GM12878 (cell line): ENCODE data around the gene LRP1B. TPM values are rescaled to one million over a fixed set of nuclear protein-coding genes. Genes with fewer than 3 reads are reported as not detected.

Experiments
- ATAC-seq: fragments of 200-7000 bp; cut with Tn5 transposase; 3 replicates; pipeline ENCODE4 v1.9.1; 2020; ENCODE audit warnings: mild to moderate bottlenecking, moderate library complexity
- BruUV-seq: library from RNA; stranded (reverse); fragments of 400-500 nt; replicated peaks from 2 replicates; lab custom pipeline; 2021; lab: Mats Ljungman, UMichigan
- CTCF ChIA-PET: fragments of 300-600 bp; sonication (Branson Sonifier 250); formaldehyde crosslinking; extraction: SDS; loops from one replicate; lab custom pipeline; 2021; ENCODE audit warnings: inconsistent platforms; lab: Yijun Ruan, JAX
- POLR2A ChIA-PET: fragments of 350-600 bp; formaldehyde crosslinking; extraction: SDS; loops from one replicate; lab custom pipeline; 2021; ENCODE audit warnings: inconsistent platforms; lab: Charles Lee
- RAD21 ChIA-PET: fragments of 300-600 bp; sonication (Branson Sonifier 250); formaldehyde crosslinking; loops from one replicate; lab custom pipeline; 2023; ENCODE audit warnings: antibody characterized with exemption; ENCODE audit not compliant: unreplicated experiment; lab: Charles Lee
- SMC1A ChIA-PET: fragments of 300-600 bp; sonication (Branson Sonifier 250); formaldehyde crosslinking; loops from one replicate; lab custom pipeline; 2023; ENCODE audit not compliant: unreplicated experiment, uncharacterized antibody; lab: Charles Lee
- DNase-seq: peaks from one replicate; pipeline ENCODE4 v3.0.0-alpha.2; 2011; ENCODE audit warnings: low read depth, low spot score
- FAIRE-seq: peaks from 3 replicates; lab custom pipeline; 2011; peaks lifted over from hg19 to GRCh38; lab: Jason Lieb, UNC
- H2AFZ ChIP-seq: 2 replicates; pipeline ENCODE4 v1.6.0; 2011; ENCODE audit warnings: low read depth, low read length, control low read depth; ENCODE audit not compliant: control insufficient read depth
- H3K27ac ChIP-seq: 2 replicates; pipeline ENCODE4 v1.5.1; 2011; ENCODE audit warnings: control low read depth; ENCODE audit not compliant: control insufficient read depth, insufficient read depth
- H3K27me3 ChIP-seq, 2 experiments: replicated peaks in 1 of 2; 2 replicates each; pipeline versions ENCODE4 v1.6.0 to v1.6.1; 2011; ENCODE audit warnings: low read length in 1 of 2; ENCODE audit not compliant: control insufficient read depth in 2 of 2, insufficient read depth in 2 of 2
- H3K36me3 ChIP-seq, 2 experiments: 2 replicates each; pipeline ENCODE4 v1.5.1; 2011; ENCODE audit warnings: low read length in 1 of 2; ENCODE audit not compliant: control insufficient read depth in 2 of 2, insufficient read depth in 2 of 2
- H3K4me1 ChIP-seq: 2 replicates; pipeline ENCODE4 v1.6.1; 2011; ENCODE audit warnings: mild to moderate bottlenecking, low read length, moderate library complexity, mixed read lengths; ENCODE audit not compliant: control insufficient read depth, insufficient read depth
- H3K4me2 ChIP-seq: 2 replicates; pipeline ENCODE4 v1.6.0; 2011; ENCODE audit warnings: control low read depth; ENCODE audit not compliant: control insufficient read depth, insufficient read depth
- H3K4me3 ChIP-seq: fragments of 200-600 bp; sonication (generic); 2 replicates; pipeline ENCODE4 v1.5.1; 2016
- H3K79me2 ChIP-seq: 2 replicates; pipeline ENCODE4 v1.6.0; 2011; ENCODE audit warnings: low read length; ENCODE audit not compliant: control insufficient read depth, insufficient read depth
- H3K9ac ChIP-seq: 2 replicates; pipeline ENCODE4 v1.8.0; 2011; ENCODE audit warnings: low read length, control low read depth, mixed read lengths; ENCODE audit not compliant: control insufficient read depth, insufficient read depth
- H3K9me3 ChIP-seq: replicated peaks from 3 replicates; pipeline ENCODE4 v1.5.1; 2011; ENCODE audit warnings: mild to moderate bottlenecking, low read length; ENCODE audit not compliant: control insufficient read depth, insufficient read depth
- H4K20me1 ChIP-seq: 2 replicates; pipeline ENCODE4 v1.6.0; 2011; ENCODE audit not compliant: control insufficient read depth, insufficient read depth
- ASH2L ChIP-seq: fragments of 300-600, 200-600 bp; sonication (generic); IDR thresholded peaks from 2 replicates; pipeline ENCODE4 v1.6.1; 2017; ENCODE audit warnings: low read depth, mild to moderate bottlenecking, borderline replicate concordance
- BCL11A ChIP-seq: IDR thresholded peaks from 2 replicates; pipeline ENCODE4 v1.6.1; 2011; ENCODE audit warnings: low read depth, low read length
- BHLHE40 ChIP-seq, 2 experiments: fragments of 450-650 bp in 1 of 2; IDR thresholded peaks; 2 replicates each; pipeline ENCODE4 v1.6.1; 2011 to 2017; ENCODE audit warnings: low read depth in 2 of 2, borderline replicate concordance in 1 of 2, improper control_type of control experiment in 1 of 2, low read length in 1 of 2, mild to moderate bottlenecking in 1 of 2
- CBFB ChIP-seq: IDR thresholded peaks from 2 replicates; pipeline ENCODE4 v1.6.1; 2016; ENCODE audit warnings: antibody characterized with exemption, low read depth
- CBX5 ChIP-seq: sonication (generic); IDR thresholded peaks from 2 replicates; pipeline ENCODE4 v1.6.1; 2016; ENCODE audit warnings: low read depth, moderate library complexity, mild to moderate bottlenecking, inconsistent platforms
- CHD2 ChIP-seq: IDR thresholded peaks from 2 replicates; pipeline ENCODE4 v1.6.1; 2011; ENCODE audit warnings: low read depth, low read length, improper control_type of control experiment, borderline replicate concordance
- CHD4 ChIP-seq: fragments of 200-600 bp; sonication (generic); IDR thresholded peaks from 2 replicates; pipeline ENCODE4 v1.6.1; 2016; ENCODE audit warnings: mild to moderate bottlenecking
- ELK1 ChIP-seq: IDR thresholded peaks from 2 replicates; pipeline ENCODE4 v1.6.1; 2012; ENCODE audit warnings: low read depth, low read length, improper control_type of control experiment
- EP300 ChIP-seq, 2 experiments: fragments of 150-350 bp in 1 of 2; IDR thresholded peaks; 2 replicates each; pipeline ENCODE4 v1.6.1; 2011 to 2012; ENCODE audit warnings: low read depth in 2 of 2, low read length in 2 of 2, borderline replicate concordance in 1 of 2, improper control_type of control experiment in 1 of 2, inconsistent platforms in 1 of 2; ENCODE audit not compliant: control insufficient read depth in 1 of 2
- EZH2 ChIP-seq: IDR thresholded peaks from 2 replicates; pipeline ENCODE4 v1.6.1; 2012; ENCODE audit warnings: low read depth, mild to moderate bottlenecking, control low read depth, inconsistent platforms, low read length, borderline replicate concordance; ENCODE audit not compliant: control insufficient read depth
- GABPA ChIP-seq: IDR thresholded peaks from 2 replicates; pipeline ENCODE4 v1.6.1; 2014; ENCODE audit warnings: antibody characterized with exemption, low read depth, mild to moderate bottlenecking, inconsistent platforms
- HSF1 ChIP-seq: fragments of 150-350 bp; IDR thresholded peaks from 2 replicates; pipeline ENCODE4 v1.6.1; 2014; ENCODE audit warnings: mild to moderate bottlenecking, low read depth, low read length
- MYB ChIP-seq: fragments of 150-350 bp; IDR thresholded peaks from 2 replicates; pipeline ENCODE4 v1.6.1; 2014; ENCODE audit warnings: mild to moderate bottlenecking, low read depth, low read length, borderline replicate concordance
- MYC ChIP-seq: IDR thresholded peaks from 2 replicates; pipeline ENCODE4 v1.6.1; 2011; ENCODE audit warnings: mild to moderate bottlenecking, low read length, moderate library complexity, inconsistent platforms; ENCODE audit not compliant: insufficient read depth, insufficient replicate concordance, insufficient read length, severe bottlenecking
- NR2C1 ChIP-seq: fragments of 450-650 bp; IDR thresholded peaks from 2 replicates; pipeline ENCODE4 v1.6.1; 2017; ENCODE audit warnings: antibody characterized with exemption, mild to moderate bottlenecking, moderate library complexity
- RUNX3 ChIP-seq: IDR thresholded peaks from 2 replicates; pipeline ENCODE4 v1.6.1; 2012; ENCODE audit warnings: low read length, inconsistent platforms
- SPI1 ChIP-seq: IDR thresholded peaks from 2 replicates; pipeline ENCODE4 v1.6.1; 2011; ENCODE audit warnings: low read depth, mild to moderate bottlenecking, low read length, moderate library complexity, borderline replicate concordance; ENCODE audit not compliant: insufficient read depth
- SRF ChIP-seq, 2 experiments: IDR thresholded peaks; 2 replicates each; pipeline ENCODE4 v1.6.1; 2011; ENCODE audit warnings: low read depth in 2 of 2, low read length in 2 of 2, mild to moderate bottlenecking in 1 of 2, moderate library complexity in 1 of 2
- ZNF274 ChIP-seq: IDR thresholded peaks from one replicate; pipeline ENCODE4 v1.8.0; 2011; ENCODE audit not compliant: insufficient read length, insufficient read depth
- WGBS: methylation state at CpG from one replicate; pipeline ENCODE4 v1.1.6; 2016; ENCODE audit warnings: low lambda C conversion rate; ENCODE audit not compliant: insufficient replicate concordance, insufficient coverage; ENCODE audit errors: missing lambda C conversion rate; 5-methylcytosine and 5-hydroxymethylcytosine counted together
- in situ Hi-C: fragments of 300-500 bp; cut with MboI; formaldehyde crosslinking; loops from 9 replicates; pipeline ENCODE4 v1.14.3; 2018; ENCODE audit warnings: mixed read lengths
- intact Hi-C: fragments of 100-400 bp; cut with micrococcal nuclease; formaldehyde crosslinking; loops from one replicate; pipeline ENCODE4 v1.14.2; 2022; ENCODE audit not compliant: unreplicated experiment
- polyA plus RNA-seq, 11 experiments: library from polyadenylated mRNA; depleted of rRNA in 4 of 11; unstranded in 6 of 11; stranded (reverse) in 5 of 11; fragments of >200 nt; fragmentation: Nextera tagmentation in 4 of 11; fragmentation: Illumina TruSeq in 1 of 11; extraction: Ambion mirVana in 4 of 11; extraction: Trizol in 1 of 11; gene quantifications; 1 replicate in 1 of 11; 2 replicates in 10 of 11; pipeline versions ENCODE4 v1.2.1 to v1.2.3, GENCODE V29; 2011 to 2016; ENCODE audit warnings: inconsistent platforms in 2 of 11, missing spikeins in 2 of 11, low read depth in 1 of 11
- total RNA-seq, 4 experiments: library from RNA; depleted of rRNA in 3 of 4; stranded (reverse); fragments of >200 nt in 3 of 4; fragmentation: Illumina TruSeq in 1 of 4; extraction: Trizol in 1 of 4; gene quantifications; 2 replicates each; pipeline versions ENCODE4 v1.2.1 to v1.2.3, GENCODE V29; 2013 to 2021

Gene LRP1B
- total and polyA plus RNA-seq, 10 of the 15 experiments (the other 5 are each of a cell fraction or from before 2014, with no cell fraction given): under 0.01 to 0.06 (median 0.03) TPM; not detected in 5

GRCh38 chr2:141316606-141317005, 814.2 kb downstream of the LRP1B start:
- 38% methylated on average over 3 of the region's 3 CpGs for WGBS
- Histone ChIP-seq H3K9me3 (no peaks in the 10 kb centered on the region), H3K9ac (no peak overlapping the region), H3K36me3 (no peaks in the 10 kb centered on the region), H2AFZ (no peak overlapping the region), H3K27ac (no peak overlapping the region), H4K20me1 (no peaks in the 10 kb centered on the region), H3K79me2 (no peaks in the 10 kb centered on the region), H3K4me3 (no peak overlapping the region), H3K4me2 (no peak overlapping the region), H3K4me1 (no peaks in the 10 kb centered on the region), H3K27me3 (no peaks in the 10 kb centered on the region)
- in situ Hi-C loops (no loop called here), intact Hi-C loops (loop anchor here (10.0 kb wide), 1 partner anchor 238 kb away; no protein-coding TSS in a partner anchor)
- ChIA-PET POLR2A (no interaction called here), RAD21 (no interaction called here), CTCF (no interaction called here), SMC1A (no interaction called here)
- no peak for FAIRE-seq
- no peak for ATAC-seq
- no peak for DNase-seq
- no TSS peak for BruUV-seq
- TF ChIP-seq EP300 (IDR thresholded peaks at IDR 0.05; ENCODE audit: borderline replicate concordance in 1 of 2, control insufficient read depth in 1 of 2, low read depth in 2 of 2, low read length in 2 of 2) (no peak), HSF1 (no peak), SPI1 (no peak), BHLHE40 (IDR thresholded peaks at IDR 0.05; ENCODE audit: borderline replicate concordance in 1 of 2, low read depth in 2 of 2, low read length in 1 of 2) (no peak), CHD4 (no peak), RUNX3 (no peak), MYC (no peak), EZH2 (no peak), MYB (no peak), GABPA (no peak), CBX5 (no peak), ELK1 (no peak), CHD2 (no peak), SRF (IDR thresholded peaks at IDR 0.05; ENCODE audit: low read depth in 2 of 2, low read length in 2 of 2) (no peak), CBFB (no peak), ZNF274 (no peak), BCL11A (no peak), ASH2L (no peak), NR2C1 (no peak)
- TF ChIP-seq, all 136 proteins: peak for 0
